Measurements from ENCODE around the gene IL22RA1.

IL22RA1 gene

DNA sequence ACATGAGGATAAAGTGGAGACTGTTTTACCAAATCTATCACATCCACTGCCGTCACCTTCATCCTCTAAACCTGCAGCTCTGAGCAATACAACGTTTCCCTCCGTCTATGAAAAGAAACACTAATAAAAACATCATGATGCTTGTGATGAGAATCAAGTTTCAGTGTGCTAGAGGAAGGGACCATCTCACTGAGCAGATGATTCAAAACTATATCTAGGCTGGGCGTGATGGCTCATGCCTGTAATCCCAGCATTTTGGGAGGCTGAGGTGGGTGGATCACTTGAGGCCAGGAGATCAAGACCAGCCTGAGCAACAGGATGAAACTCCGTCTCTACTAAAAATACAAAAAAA, 16.3 kb downstream of the IL22RA1 start:
- no peaks in the 10 kb centered on the region for H3F3A ChIP-seq (ENCODE audit: insufficient read depth)
- H3K9me3 ChIP-seq (ENCODE audit: insufficient read depth, low read length) = no peaks in the 10 kb centered on the region
- TF ChIP-seq EZH2phosphoT487 (conservative IDR thresholded peaks at IDR 0.05; ENCODE audit: low read length) = no peak
- TF ChIP-seq, protein P1, sequence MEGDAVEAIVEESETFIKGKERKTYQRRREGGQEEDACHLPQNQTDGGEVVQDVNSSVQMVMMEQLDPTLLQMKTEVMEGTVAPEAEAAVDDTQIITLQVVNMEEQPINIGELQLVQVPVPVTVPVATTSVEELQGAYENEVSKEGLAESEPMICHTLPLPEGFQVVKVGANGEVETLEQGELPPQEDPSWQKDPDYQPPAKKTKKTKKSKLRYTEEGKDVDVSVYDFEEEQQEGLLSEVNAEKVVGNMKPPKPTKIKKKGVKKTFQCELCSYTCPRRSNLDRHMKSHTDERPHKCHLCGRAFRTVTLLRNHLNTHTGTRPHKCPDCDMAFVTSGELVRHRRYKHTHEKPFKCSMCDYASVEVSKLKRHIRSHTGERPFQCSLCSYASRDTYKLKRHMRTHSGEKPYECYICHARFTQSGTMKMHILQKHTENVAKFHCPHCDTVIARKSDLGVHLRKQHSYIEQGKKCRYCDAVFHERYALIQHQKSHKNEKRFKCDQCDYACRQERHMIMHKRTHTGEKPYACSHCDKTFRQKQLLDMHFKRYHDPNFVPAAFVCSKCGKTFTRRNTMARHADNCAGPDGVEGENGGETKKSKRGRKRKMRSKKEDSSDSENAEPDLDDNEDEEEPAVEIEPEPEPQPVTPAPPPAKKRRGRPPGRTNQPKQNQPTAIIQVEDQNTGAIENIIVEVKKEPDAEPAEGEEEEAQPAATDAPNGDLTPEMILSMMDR (IDR thresholded peaks at IDR 0.05; ENCODE audit: insufficient read depth, low read length, poor library complexity, severe bottlenecking) = no peak
- no peaks in the 10 kb centered on the region for H3K36me3 ChIP-seq (ENCODE audit: low read length)
- no peak overlapping the region for H3K27ac ChIP-seq (ENCODE audit: low read depth, low read length)
- no peak overlapping the region for H3K9ac ChIP-seq (ENCODE audit: low read length)
- H3K9me2 ChIP-seq (replicated peaks; ENCODE audit: insufficient read depth, low read length) = no peaks in the 10 kb centered on the region
- H3K27me3 ChIP-seq (ENCODE audit: low read length) = no peaks in the 10 kb centered on the region
- H3K4me2 ChIP-seq (ENCODE audit: low read depth, low read length, poor library complexity, severe bottlenecking) = no peak overlapping the region
- no peaks in the 10 kb centered on the region for H3K79me2 ChIP-seq (ENCODE audit: insufficient read depth, low read length)
- no peaks in the 10 kb centered on the region for H4K20me1 ChIP-seq (ENCODE audit: low read depth, low read length)
- H3K4me3 ChIP-seq (ENCODE audit: insufficient read depth, low read length, poor library complexity, severe bottlenecking) = no peak overlapping the region
- H2AFZ ChIP-seq (ENCODE audit: low read depth, low read length, severe bottlenecking) = no peak overlapping the region

DNA sequence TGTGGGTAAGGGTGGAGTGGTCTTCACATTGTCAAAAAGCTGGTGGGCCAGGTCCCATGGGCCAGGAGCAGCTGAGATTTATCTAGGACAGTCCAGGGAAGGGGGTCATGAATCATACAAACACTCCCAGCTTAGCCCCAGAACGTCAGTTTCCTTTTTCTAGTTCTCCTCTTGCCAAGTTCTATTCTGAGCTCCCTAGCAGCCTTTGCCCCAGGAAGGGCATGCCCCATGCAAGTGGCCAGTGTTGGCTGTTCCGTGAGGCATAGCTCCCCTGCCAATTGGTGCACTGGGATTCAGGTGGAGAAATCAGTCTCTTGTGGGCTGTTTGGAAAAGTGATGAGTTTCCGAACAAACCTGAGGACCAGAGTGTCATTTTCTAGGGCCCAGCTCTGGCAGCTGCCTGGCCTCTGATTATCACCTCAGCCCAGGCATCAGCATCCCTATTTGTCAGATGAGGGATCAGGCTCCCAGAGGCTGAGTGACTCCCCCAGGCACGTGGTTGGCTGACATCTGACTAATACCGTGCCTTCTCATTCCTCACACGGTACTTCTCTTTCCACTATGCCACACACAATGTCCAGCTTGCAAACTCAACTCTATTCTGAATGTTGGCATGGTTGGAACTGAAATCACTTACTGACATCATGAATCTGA, 16.8 kb downstream of the IL22RA1 start:
- Histone ChIP-seq H3F3A (ENCODE audit: insufficient read depth) (no peaks in the 10 kb centered on the region), H3K27ac (ENCODE audit: low read depth, low read length) (no peak overlapping the region), H4K20me1 (ENCODE audit: low read depth, low read length) (no peaks in the 10 kb centered on the region), H3K36me3 (ENCODE audit: low read length) (no peaks in the 10 kb centered on the region), H3K9ac (ENCODE audit: low read length) (no peak overlapping the region), H2AFZ (ENCODE audit: low read depth, low read length, severe bottlenecking) (no peak overlapping the region), H3K27me3 (ENCODE audit: low read length) (no peaks in the 10 kb centered on the region), H3K4me3 (ENCODE audit: insufficient read depth, low read length, poor library complexity, severe bottlenecking) (no peak overlapping the region), H3K9me3 (ENCODE audit: insufficient read depth, low read length) (no peaks in the 10 kb centered on the region), H3K79me2 (ENCODE audit: insufficient read depth, low read length) (no peaks in the 10 kb centered on the region), H3K9me2 (replicated peaks; ENCODE audit: insufficient read depth, low read length) (no peaks in the 10 kb centered on the region), H3K4me2 (ENCODE audit: low read depth, low read length, poor library complexity, severe bottlenecking) (no peak overlapping the region)
- no peak for TF ChIP-seq EZH2phosphoT487 (conservative IDR thresholded peaks at IDR 0.05; ENCODE audit: low read length)
- TF ChIP-seq, protein P1 (IDR thresholded peaks at IDR 0.05; ENCODE audit: insufficient read depth, low read length, poor library complexity, severe bottlenecking) = no peak

DNA sequence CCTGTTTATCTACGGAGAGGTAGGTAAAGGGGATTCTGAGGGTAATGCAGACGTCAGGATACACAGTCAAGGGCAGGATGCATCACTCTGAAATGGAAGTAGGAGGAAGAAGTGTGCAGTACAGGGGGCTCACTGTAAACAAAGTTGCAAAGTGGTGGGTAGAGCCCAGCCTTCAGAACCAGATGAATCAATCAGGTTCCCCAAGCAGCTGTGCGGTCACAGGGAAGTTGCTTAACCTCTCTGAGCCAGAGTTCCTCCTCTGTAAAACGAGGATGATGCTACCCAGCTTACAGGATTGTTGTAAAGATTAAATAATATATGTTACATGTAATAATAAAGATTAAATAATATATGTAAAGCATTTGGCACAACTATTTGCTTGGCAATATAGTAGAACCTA, 17.5 kb downstream of the IL22RA1 start:
- no peaks in the 10 kb centered on the region for H3F3A ChIP-seq (ENCODE audit: insufficient read depth)
- no peaks in the 10 kb centered on the region for H3K79me2 ChIP-seq (ENCODE audit: insufficient read depth, low read length)
- H3K27me3 ChIP-seq (ENCODE audit: low read length) = no peaks in the 10 kb centered on the region
- no peaks in the 10 kb centered on the region for H3K9me3 ChIP-seq (ENCODE audit: insufficient read depth, low read length)
- no peak for TF ChIP-seq EZH2phosphoT487 (conservative IDR thresholded peaks at IDR 0.05; ENCODE audit: low read length)
- TF ChIP-seq, protein P1 (IDR thresholded peaks at IDR 0.05; ENCODE audit: insufficient read depth, low read length, poor library complexity, severe bottlenecking) = no peak
- H4K20me1 ChIP-seq (ENCODE audit: low read depth, low read length) = no peaks in the 10 kb centered on the region
- H3K36me3 ChIP-seq (ENCODE audit: low read length) = no peaks in the 10 kb centered on the region
- H3K4me3 ChIP-seq (ENCODE audit: insufficient read depth, low read length, poor library complexity, severe bottlenecking) = no peak overlapping the region
- H3K9ac ChIP-seq (ENCODE audit: low read length) = no peak overlapping the region
- no peak overlapping the region for H3K4me2 ChIP-seq (ENCODE audit: low read depth, low read length, poor library complexity, severe bottlenecking)
- H3K27ac ChIP-seq (ENCODE audit: low read depth, low read length) = no peak overlapping the region
- no peak overlapping the region for H2AFZ ChIP-seq (ENCODE audit: low read depth, low read length, severe bottlenecking)
- no peaks in the 10 kb centered on the region for H3K9me2 ChIP-seq (replicated peaks; ENCODE audit: insufficient read depth, low read length)
